WI38 (cell line): ENCODE results near the gene ZNF845.
"Not testable (repeated sequence)": the region's sequence is repeated elsewhere in the genome, so short reads cannot be mapped to it uniquely, and the experiment has no call there.

ENCODE experiments used
- H3K4me3 ChIP-seq: 2 replicates; pipeline ENCODE4 v1.5.1; 2011; ENCODE audit warnings: low read depth, mild to moderate bottlenecking, control low read depth, low read length
- CTCF ChIP-seq: IDR thresholded peaks from 2 replicates; pipeline ENCODE4 v1.5.1; 2012; ENCODE audit warnings: low read depth, mild to moderate bottlenecking, control low read depth, low read length

Gene ZNF845

GRCh38 chr19:53333463-53334449 lies at the start of gene ZNF845:
Gene ZNF845, plus strand, starts transcription at chr19:53333749. Its CDS starts 7,559 bp downstream, at chr19:53341308.
- no peak for TF ChIP-seq CTCF
- peak within 1 kb of the TSS; percentile 95 for H3K4me3 ChIP-seq

- no peak for TF ChIP-seq CTCF
- H3K4me3 ChIP-seq: no peak overlapping the region
Observed at GRCh38 chr19:53285087-53285486, 48.5 kb upstream of the ZNF845 start.

GRCh38 chr19:53290758-53291549 lies 42.6 kb upstream of the ZNF845 start:
- no peak overlapping the region for H3K4me3 ChIP-seq
- TF ChIP-seq CTCF: no peak

- H3K4me3 ChIP-seq: no peak overlapping the region
- no peak for TF ChIP-seq CTCF
Observed at GRCh38 chr19:53294786-53295441, 38.6 kb upstream of the ZNF845 start.

- not testable (repeated sequence) for H3K4me3 ChIP-seq
Observed at GRCh38 chr19:53301341-53301740, 32.2 kb upstream of the ZNF845 start.

- no peak overlapping the region for H3K4me3 ChIP-seq
- peak; percentile 43 for TF ChIP-seq CTCF
Observed at GRCh38 chr19:53308339-53308811, 25.2 kb upstream of the ZNF845 start.

- no peak for TF ChIP-seq CTCF
- H3K4me3 ChIP-seq: no peak overlapping the region
Observed at GRCh38 chr19:53311044-53311443, 22.5 kb upstream of the ZNF845 start.
